AG10803 (cell line): ENCODE data around the gene SMIM28.

ENCODE experiments used
- DNase-seq: peaks from one replicate; pipeline ENCODE4 v3.0.0; 2010; ENCODE audit warnings: low read depth
- H3K4me3 ChIP-seq: 2 replicates; pipeline ENCODE4 v1.5.1; 2011; ENCODE audit warnings: mild to moderate bottlenecking, low read length, control low read depth
- TF ChIP-seq, protein P1 (sequence below): conservative IDR thresholded peaks from 2 replicates; pipeline ENCODE4 v1.5.1; 2011; ENCODE audit warnings: mild to moderate bottlenecking, low read length, control low read depth, inconsistent platforms

Gene SMIM28

DNA sequence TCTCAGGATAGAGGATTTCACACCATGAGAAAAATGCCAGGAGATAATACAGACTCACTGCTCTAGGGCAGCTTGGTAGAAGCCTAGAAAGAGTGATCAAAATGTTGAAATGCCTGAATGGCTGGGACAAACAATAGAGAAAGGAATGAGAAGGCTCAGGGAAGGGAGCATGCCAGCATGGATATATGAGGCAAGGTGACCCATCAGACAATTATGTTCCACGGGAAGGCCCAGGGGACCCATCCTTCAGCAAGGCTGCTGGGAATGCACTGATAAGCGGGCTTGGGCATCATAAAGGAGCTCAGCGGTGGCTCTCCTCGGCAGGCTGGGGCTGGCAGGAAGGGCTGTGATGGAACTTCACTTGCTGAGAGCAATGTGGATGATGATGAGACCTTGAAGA, 38.5 kb downstream of the SMIM28 start:
- no peak overlapping the region for H3K4me3 ChIP-seq
- TF ChIP-seq, protein P1, sequence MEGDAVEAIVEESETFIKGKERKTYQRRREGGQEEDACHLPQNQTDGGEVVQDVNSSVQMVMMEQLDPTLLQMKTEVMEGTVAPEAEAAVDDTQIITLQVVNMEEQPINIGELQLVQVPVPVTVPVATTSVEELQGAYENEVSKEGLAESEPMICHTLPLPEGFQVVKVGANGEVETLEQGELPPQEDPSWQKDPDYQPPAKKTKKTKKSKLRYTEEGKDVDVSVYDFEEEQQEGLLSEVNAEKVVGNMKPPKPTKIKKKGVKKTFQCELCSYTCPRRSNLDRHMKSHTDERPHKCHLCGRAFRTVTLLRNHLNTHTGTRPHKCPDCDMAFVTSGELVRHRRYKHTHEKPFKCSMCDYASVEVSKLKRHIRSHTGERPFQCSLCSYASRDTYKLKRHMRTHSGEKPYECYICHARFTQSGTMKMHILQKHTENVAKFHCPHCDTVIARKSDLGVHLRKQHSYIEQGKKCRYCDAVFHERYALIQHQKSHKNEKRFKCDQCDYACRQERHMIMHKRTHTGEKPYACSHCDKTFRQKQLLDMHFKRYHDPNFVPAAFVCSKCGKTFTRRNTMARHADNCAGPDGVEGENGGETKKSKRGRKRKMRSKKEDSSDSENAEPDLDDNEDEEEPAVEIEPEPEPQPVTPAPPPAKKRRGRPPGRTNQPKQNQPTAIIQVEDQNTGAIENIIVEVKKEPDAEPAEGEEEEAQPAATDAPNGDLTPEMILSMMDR, result no peak
- DNase-seq, result no peak

DNA sequence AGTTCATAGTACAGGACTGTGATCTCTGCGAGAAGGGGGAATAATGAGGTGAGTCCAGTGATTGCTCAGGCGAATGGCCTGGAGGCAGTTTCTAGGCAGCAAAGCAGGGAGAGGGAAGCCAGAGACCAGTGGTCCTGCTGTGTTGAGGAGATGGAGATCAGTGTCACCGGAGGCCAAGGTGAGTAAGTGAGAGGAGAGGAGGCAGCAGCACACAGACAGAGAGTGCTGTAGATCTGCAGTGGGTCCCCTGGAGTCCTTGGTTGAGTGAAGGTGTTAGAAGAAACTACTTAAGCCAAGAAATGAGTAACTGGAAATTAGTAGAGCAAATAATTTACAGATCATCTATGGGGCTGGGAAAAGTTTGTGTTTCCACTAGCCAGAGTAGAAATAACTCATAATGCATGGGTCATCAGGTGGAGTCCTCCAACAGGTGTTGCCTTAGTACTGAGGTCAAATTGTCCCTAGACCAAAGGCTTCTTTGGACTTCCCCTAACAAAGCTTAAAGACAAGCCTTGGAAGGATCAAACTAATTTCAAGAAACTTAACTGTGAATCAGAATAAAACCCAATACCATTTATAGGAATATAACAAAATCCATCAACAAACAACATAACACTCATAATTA, 39.9 kb downstream of the SMIM28 start:
- DNase-seq, result no peak
- H3K4me3 ChIP-seq, result no peak overlapping the region
- TF ChIP-seq, protein P1, result no peak

DNA sequence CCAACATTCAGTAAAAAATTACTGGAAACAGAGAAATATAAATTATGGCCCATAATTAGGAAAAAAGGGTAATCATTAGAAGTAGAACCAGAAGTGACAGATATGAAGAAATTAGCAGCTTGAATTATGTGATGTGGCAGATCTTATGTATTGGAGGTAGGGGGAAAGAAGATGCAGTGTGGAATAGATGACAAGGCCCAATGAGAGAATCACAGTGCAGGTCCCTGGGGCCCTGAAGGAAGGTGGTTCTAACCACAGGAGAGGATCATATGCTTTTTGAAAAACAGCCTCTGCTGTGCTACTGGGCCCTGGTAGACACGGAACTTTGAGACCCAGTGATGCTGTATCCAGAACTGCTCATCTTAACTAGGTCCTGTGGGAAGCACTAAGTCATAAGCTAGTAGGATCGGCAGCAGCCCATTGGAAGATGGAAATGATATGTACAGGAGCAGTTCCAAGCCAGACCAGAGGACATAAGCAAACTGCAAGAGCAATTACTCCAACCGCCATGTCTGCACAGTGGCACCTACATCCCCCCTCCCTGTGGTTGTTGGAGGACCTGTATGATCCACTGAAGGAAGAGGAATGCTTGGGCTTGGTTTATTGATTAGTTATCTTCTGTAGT, 40.5 kb downstream of the SMIM28 start:
- DNase-seq, result no peak
- TF ChIP-seq, protein P1, result no peak
- H3K4me3 ChIP-seq, result no peak overlapping the region

GRCh38 chr6:138419766-138420165, 42.1 kb downstream of the SMIM28 start:
- no peak for DNase-seq
- H3K4me3 ChIP-seq, result no peak overlapping the region
- TF ChIP-seq, protein P1, result no peak

GRCh38 chr6:138420356-138420755, 42.7 kb downstream of the SMIM28 start:
- TF ChIP-seq, protein P1, result no peak
- no peak overlapping the region for H3K4me3 ChIP-seq
- no peak for DNase-seq

GRCh38 chr6:138421089-138421488, 43.4 kb downstream of the SMIM28 start:
- DNase-seq, result no peak
- H3K4me3 ChIP-seq, result no peak overlapping the region
- TF ChIP-seq, protein P1, result no peak

GRCh38 chr6:138421608-138422007, 43.9 kb downstream of the SMIM28 start:
- H3K4me3 ChIP-seq, result no peak overlapping the region
- TF ChIP-seq, protein P1, result no peak
- DNase-seq, result no peak
